ENCODE results near the gene TUBA3C. TPM values are rescaled to one million over a fixed set of nuclear protein-coding genes. Genes with fewer than 3 reads are reported as not detected.
"Not testable (repeated sequence)": the region's sequence is repeated elsewhere in the genome, so short reads cannot be mapped to it uniquely, and the experiment has no call there.

The TUBA3C gene
- total and polyA plus RNA-seq, 7 experiments from 2014 or later, result not detected

DNA sequence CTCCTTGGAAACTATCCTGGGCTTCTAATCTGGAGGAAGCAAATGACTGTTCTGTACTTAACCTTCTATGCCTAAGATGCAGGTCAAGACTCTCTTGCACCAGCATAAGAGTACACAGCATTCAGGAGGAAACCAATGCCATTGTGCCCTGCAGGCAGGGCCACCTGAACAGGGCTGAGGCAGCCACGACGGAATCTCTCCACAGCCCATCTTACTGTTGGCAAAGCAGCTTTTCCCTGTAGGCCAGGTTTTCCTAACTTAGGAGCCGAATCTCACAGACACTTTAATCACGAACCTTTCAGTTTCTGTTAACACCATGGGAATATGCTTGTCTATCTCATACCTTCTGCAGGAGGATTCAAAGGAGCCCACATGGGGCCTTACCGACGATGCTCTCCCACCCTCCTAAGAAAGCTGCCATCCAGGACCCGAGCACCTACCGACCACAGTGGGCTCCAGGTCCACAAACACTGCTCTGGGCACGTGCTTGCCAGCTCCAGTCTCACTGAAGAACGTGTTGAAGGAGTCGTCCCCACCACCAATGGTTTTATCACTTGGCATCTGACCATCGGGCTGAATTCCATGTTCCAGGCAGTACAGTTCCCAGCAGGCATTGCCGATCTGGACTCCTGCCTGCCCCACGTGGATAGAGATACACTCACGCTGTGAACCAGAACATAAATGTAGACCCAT is 2.6 kb downstream of the TUBA3C start:
- DNase-seq (no peak), ATAC-seq (no peak)
- Mint-ChIP-seq H3K27me3 (peaks cover 0 to under 1% (median 0%) of the 10 kb centered on the region in 5 donors), H3K9me3 (peaks cover 0 to 10% (median 4%) of the 10 kb centered on the region in 11 donors), H3K4me1 (no peaks in the 10 kb centered on the region), H3K4me3 (no peak overlapping the region), H3K27ac (no peak overlapping the region), H3K36me3 (no peaks in the 10 kb centered on the region)
- intact Hi-C loops (cut with micrococcal nuclease), result no loop called here
- no peaks in the 10 kb centered on the region for H3K9me3 ChIP-seq (ENCODE audit: control insufficient read depth in 2 of 3, low read length in 3 of 3)
- H3K4me1 ChIP-seq (ENCODE audit: control insufficient read depth in 2 of 2, insufficient read depth in 2 of 2, low read length in 2 of 2), result no peaks in the 10 kb centered on the region
- no peak overlapping the region for H3K27ac ChIP-seq (ENCODE audit: low read depth, low read length)
- H3K4me3 ChIP-seq (ENCODE audit: low read length), result no peak overlapping the region
- no peaks in the 10 kb centered on the region for H3K27me3 ChIP-seq (ENCODE audit: control insufficient read depth in 2 of 2, insufficient read depth in 2 of 2, low read length in 2 of 2)
- H3K36me3 ChIP-seq (ENCODE audit: control insufficient read depth in 2 of 3, insufficient read depth in 3 of 3, low read length in 3 of 3), result no peaks in the 10 kb centered on the region
- ChIA-PET POLR2A (no interaction called here), CTCF (no interaction called here)

DNA sequence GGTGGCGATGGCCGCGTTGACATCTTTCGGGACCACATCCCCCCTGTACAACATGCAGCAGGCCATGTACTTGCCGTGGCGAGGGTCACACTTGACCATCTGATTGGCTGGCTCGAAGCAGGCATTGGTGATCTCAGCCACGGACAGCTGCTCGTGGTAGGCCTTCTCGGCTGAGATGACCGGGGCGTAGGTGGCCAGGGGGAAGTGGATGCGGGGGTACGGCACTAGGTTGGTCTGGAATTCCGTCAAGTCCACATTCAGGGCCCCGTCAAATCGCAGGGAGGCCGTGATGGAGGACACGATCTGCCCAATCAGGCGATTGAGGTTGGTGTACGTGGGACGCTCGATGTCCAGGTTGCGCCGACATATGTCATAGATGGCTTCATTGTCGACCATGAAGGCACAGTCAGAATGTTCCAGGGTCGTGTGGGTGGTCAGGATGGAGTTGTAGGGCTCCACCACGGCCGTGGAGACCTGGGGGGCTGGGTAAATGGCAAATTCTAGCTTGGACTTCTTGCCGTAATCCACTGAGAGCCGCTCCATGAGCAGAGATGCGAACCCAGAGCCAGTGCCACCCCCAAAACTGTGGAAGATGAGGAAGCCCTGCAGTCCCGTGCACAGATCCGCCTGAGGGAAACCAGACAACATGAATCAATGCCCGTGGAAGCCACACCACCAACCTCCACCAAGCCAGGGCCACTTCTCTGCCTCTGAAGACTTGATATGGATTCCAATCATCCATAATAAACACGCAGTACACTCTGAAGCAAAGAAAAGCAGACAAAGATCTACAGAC is 4.4 kb downstream of the TUBA3C start:
- H3K4me3 Mint-ChIP-seq; DNase-seq; H3K36me3 ChIP-seq (ENCODE audit: control insufficient read depth in 2 of 3, insufficient read depth in 3 of 3, low read length in 3 of 3); H3K4me1 Mint-ChIP-seq; H3K27me3 ChIP-seq (ENCODE audit: control insufficient read depth in 2 of 2, insufficient read depth in 2 of 2, low read length in 2 of 2); ATAC-seq; POLR2A ChIA-PET; H3K36me3 Mint-ChIP-seq; H3K27me3 Mint-ChIP-seq; H3K27ac ChIP-seq (ENCODE audit: low read depth, low read length); CTCF ChIA-PET; intact Hi-C loops (cut with micrococcal nuclease); H3K9me3 ChIP-seq (ENCODE audit: control insufficient read depth in 2 of 3, low read length in 3 of 3); H3K4me3 ChIP-seq (ENCODE audit: low read length); H3K4me1 ChIP-seq (ENCODE audit: control insufficient read depth in 2 of 2, insufficient read depth in 2 of 2, low read length in 2 of 2); H3K27ac Mint-ChIP-seq: not testable (repeated sequence)
- H3K9me3 Mint-ChIP-seq, result peaks cover 0 to 10% (median 4%) of the 10 kb centered on the region in 11 donors

DNA sequence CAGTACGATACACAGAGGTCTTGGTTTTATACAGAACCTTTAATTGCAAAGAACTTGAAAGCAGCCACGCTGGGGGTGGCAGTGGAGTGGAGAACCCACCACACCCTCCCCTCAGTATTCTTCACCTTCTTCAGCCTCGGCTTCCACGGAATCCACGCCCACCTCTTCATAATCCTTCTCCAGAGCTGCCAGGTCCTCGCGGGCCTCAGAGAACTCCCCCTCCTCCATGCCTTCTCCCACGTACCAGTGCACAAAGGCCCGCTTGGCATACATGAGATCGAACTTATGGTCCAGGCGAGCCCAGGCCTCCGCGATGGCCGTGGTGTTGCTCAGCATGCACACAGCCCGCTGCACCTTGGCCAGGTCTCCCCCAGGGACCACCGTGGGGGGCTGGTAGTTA is 7.9 kb downstream of the TUBA3C start:
- Histone ChIP-seq H3K4me3 (ENCODE audit: low read length) (no peak overlapping the region), H3K4me1 (ENCODE audit: control insufficient read depth in 2 of 2, insufficient read depth in 2 of 2, low read length in 2 of 2) (no peaks in the 10 kb centered on the region), H3K27ac (ENCODE audit: low read depth, low read length) (no peak overlapping the region), H3K36me3 (ENCODE audit: control insufficient read depth in 2 of 3, insufficient read depth in 3 of 3, low read length in 3 of 3) (no peaks in the 10 kb centered on the region), H3K9me3 (ENCODE audit: control insufficient read depth in 2 of 3, low read length in 3 of 3) (no peaks in the 10 kb centered on the region), H3K27me3 (ENCODE audit: control insufficient read depth in 2 of 2, insufficient read depth in 2 of 2, low read length in 2 of 2) (no peaks in the 10 kb centered on the region)
- Mint-ChIP-seq H3K27ac (no peak overlapping the region), H3K9me3 (peaks cover 0 to 6% (median 4%) of the 10 kb centered on the region in 11 donors), H3K27me3 (no peaks in the 10 kb centered on the region), H3K4me1 (no peaks in the 10 kb centered on the region), H3K4me3 (no peak overlapping the region), H3K36me3 (no peaks in the 10 kb centered on the region)
- no peak for DNase-seq
- ChIA-PET CTCF (no interaction called here), POLR2A (no interaction called here)
- intact Hi-C loops (cut with micrococcal nuclease), result no loop called here
- ATAC-seq, result no peak

DNA sequence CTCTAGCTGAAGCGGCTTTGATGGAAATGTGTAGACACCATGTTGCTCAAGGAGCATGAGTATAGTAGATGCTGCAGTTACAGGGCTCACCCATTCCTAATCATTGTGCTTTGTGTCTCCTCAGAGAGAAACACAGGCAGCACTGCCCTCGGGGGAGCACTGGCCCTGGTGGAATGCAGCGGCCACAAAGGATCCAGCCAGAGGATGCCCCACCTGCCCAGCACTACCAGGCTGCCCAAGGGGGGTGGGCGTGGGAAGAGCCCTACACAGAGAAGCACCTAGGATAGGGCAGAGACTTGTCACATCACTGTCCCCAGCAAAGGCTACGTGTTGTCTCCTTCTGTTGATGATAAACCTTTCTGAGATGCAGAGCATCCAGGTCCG is 9.0 kb downstream of the TUBA3C start:
- intact Hi-C loops (cut with micrococcal nuclease), result no loop called here
- no peaks in the 10 kb centered on the region for H3K4me1 ChIP-seq (ENCODE audit: control insufficient read depth in 2 of 2, insufficient read depth in 2 of 2, low read length in 2 of 2)
- H3K9me3 ChIP-seq (ENCODE audit: control insufficient read depth in 2 of 3, low read length in 3 of 3), result no peaks in the 10 kb centered on the region
- H3K27ac ChIP-seq (ENCODE audit: low read depth, low read length), result no peak overlapping the region
- H3K36me3 ChIP-seq (ENCODE audit: control insufficient read depth in 2 of 3, insufficient read depth in 3 of 3, low read length in 3 of 3), result no peaks in the 10 kb centered on the region
- H3K4me3 ChIP-seq (ENCODE audit: low read length), result no peak overlapping the region
- ChIA-PET CTCF (no interaction called here), POLR2A (no interaction called here)
- H3K4me3 Mint-ChIP-seq, result no peak overlapping the region
- H3K4me1 Mint-ChIP-seq, result no peaks in the 10 kb centered on the region
- DNase-seq, result no peak
- ATAC-seq, result no peak
- H3K36me3 Mint-ChIP-seq, result no peaks in the 10 kb centered on the region
- H3K27me3 ChIP-seq (ENCODE audit: control insufficient read depth in 2 of 2, insufficient read depth in 2 of 2, low read length in 2 of 2), result no peaks in the 10 kb centered on the region
- H3K9me3 Mint-ChIP-seq, result peaks cover 0 to 5% (median 0%) of the 10 kb centered on the region in 11 donors
- H3K27ac Mint-ChIP-seq, result no peak overlapping the region
- no peaks in the 10 kb centered on the region for H3K27me3 Mint-ChIP-seq

DNA sequence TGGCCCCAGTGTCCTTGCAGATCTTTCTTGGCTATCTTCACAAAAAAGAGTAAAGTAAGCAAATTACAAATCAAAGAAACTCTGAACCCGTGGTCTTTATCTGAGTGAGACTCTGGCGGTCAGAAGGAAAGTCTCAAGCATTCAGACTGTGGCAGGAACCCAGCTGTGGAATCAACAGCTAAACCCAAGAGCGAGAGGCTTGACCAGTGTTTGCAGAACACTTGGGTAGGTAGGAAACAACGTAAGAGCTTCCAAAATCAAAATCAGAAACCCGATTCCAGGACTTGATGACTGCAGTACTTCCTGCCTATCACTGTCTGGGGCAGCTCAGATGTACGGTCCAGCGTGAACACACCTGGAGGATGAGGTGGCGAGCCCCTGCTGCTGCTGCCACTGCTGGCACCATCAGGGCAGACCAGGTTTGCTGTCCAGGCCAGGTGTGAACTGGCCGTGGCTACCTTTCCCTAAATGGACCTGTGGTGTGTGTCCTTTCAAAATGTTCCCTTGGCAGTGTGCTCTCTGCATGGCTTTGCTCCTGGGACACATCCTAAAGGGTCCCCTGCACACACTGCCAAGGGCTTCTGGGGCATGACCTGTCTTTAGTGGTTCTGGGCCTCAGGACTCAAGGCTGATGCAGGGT is 9.5 kb downstream of the TUBA3C start:
- H3K36me3 Mint-ChIP-seq, result no peaks in the 10 kb centered on the region
- no peaks in the 10 kb centered on the region for H3K36me3 ChIP-seq (ENCODE audit: control insufficient read depth in 2 of 3, insufficient read depth in 3 of 3, low read length in 3 of 3)
- ChIA-PET POLR2A (no interaction called here), CTCF (no interaction called here)
- H3K9me3 ChIP-seq (ENCODE audit: control insufficient read depth in 2 of 3, low read length in 3 of 3), result no peaks in the 10 kb centered on the region
- H3K4me1 ChIP-seq (ENCODE audit: control insufficient read depth in 2 of 2, insufficient read depth in 2 of 2, low read length in 2 of 2), result no peaks in the 10 kb centered on the region
- no peak overlapping the region for H3K4me3 Mint-ChIP-seq
- no peak overlapping the region for H3K27ac ChIP-seq (ENCODE audit: low read depth, low read length)
- DNase-seq (no peak), ATAC-seq (no peak)
- no peak overlapping the region for H3K4me3 ChIP-seq (ENCODE audit: low read length)
- intact Hi-C loops (cut with micrococcal nuclease), result no loop called here
- no peaks in the 10 kb centered on the region for H3K27me3 ChIP-seq (ENCODE audit: control insufficient read depth in 2 of 2, insufficient read depth in 2 of 2, low read length in 2 of 2)
- no peaks in the 10 kb centered on the region for H3K4me1 Mint-ChIP-seq
- peaks cover 0 to 4% (median 0%) of the 10 kb centered on the region in 5 donors for H3K27me3 Mint-ChIP-seq
- peaks cover 0 to 5% (median 0%) of the 10 kb centered on the region in 11 donors for H3K9me3 Mint-ChIP-seq
- H3K27ac Mint-ChIP-seq, result no peak overlapping the region

DNA sequence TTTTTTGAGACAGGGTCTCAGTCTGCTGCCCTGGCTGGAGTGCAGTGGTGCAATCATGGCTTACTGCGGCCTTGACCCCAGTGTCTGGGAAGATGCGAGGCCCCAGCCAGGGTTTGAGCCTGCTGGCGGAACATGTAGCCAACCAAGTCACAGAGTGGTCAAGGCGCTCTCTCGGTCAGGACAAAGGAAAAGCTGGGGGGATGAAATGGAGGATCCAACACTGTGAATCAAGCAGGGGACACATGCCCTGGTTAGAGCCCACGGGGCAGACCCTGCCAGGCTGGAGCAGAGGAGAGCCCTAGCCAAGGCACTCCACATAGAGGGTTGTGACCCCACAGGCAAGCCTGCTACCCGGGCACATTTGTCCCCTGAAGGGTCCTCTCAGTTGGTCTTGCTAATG is 10.1 kb downstream of the TUBA3C start:
- no peak overlapping the region for H3K27ac Mint-ChIP-seq
- H3K9me3 ChIP-seq (ENCODE audit: control insufficient read depth in 2 of 3, low read length in 3 of 3), result no peaks in the 10 kb centered on the region
- ATAC-seq, result no peak
- DNase-seq, result no peak
- no peaks in the 10 kb centered on the region for H3K36me3 ChIP-seq (ENCODE audit: control insufficient read depth in 2 of 3, insufficient read depth in 3 of 3, low read length in 3 of 3)
- no peaks in the 10 kb centered on the region for H3K4me1 Mint-ChIP-seq
- H3K27me3 Mint-ChIP-seq, result peaks cover 0 to 4% (median 0%) of the 10 kb centered on the region in 5 donors
- ChIA-PET POLR2A (no interaction called here), CTCF (no interaction called here)
- H3K4me3 ChIP-seq (ENCODE audit: low read length), result no peak overlapping the region
- H3K9me3 Mint-ChIP-seq, result peaks cover 0 to 5% (median 0%) of the 10 kb centered on the region in 11 donors
- H3K4me3 Mint-ChIP-seq, result no peak overlapping the region
- intact Hi-C loops (cut with micrococcal nuclease), result no loop called here
- no peaks in the 10 kb centered on the region for H3K4me1 ChIP-seq (ENCODE audit: control insufficient read depth in 2 of 2, insufficient read depth in 2 of 2, low read length in 2 of 2)
- H3K27ac ChIP-seq (ENCODE audit: low read depth, low read length), result no peak overlapping the region
- no peaks in the 10 kb centered on the region for H3K36me3 Mint-ChIP-seq
- H3K27me3 ChIP-seq (ENCODE audit: control insufficient read depth in 2 of 2, insufficient read depth in 2 of 2, low read length in 2 of 2), result no peaks in the 10 kb centered on the region

Data from naive thymus-derived CD4-positive, alpha-beta T cell (primary cell).